GM06990 (cell line): ENCODE results near the gene FNDC10.
A peak's percentile ranks its signal among the peaks of the same experiment; 100 is the strongest.

Experiments used
- DNase-seq: peaks from one replicate; pipeline ENCODE4 v3.0.0-alpha.2; 2011; ENCODE audit not compliant: insufficient read length; ENCODE audit errors: extremely low read depth
- H3K27me3 ChIP-seq: replicated peaks from 2 replicates; pipeline ENCODE4 v1.6.0; 2011; ENCODE audit warnings: low read length; ENCODE audit not compliant: control insufficient read depth, insufficient read depth
- H3K36me3 ChIP-seq: 2 replicates; pipeline ENCODE4 v1.5.1; 2011; ENCODE audit warnings: low read length; ENCODE audit not compliant: control insufficient read depth, insufficient read depth
- H3K4me3 ChIP-seq: replicated peaks from 2 replicates; pipeline ENCODE4 v1.5.1; 2011; ENCODE audit warnings: low read depth, mild to moderate bottlenecking, control low read depth, low read length
- CTCF ChIP-seq: IDR thresholded peaks from 2 replicates; pipeline ENCODE4 v1.5.1; 2011; ENCODE audit warnings: low read length, control low read depth, mild to moderate bottlenecking, inconsistent platforms; ENCODE audit not compliant: insufficient read depth, poor library complexity, severe bottlenecking

Gene FNDC10

GRCh38 chr1:1551524-1552262, 48.2 kb downstream of the FNDC10 start:
- Histone ChIP-seq H3K36me3 (peaks cover 5% of the 10 kb centered on the region), H3K27me3 (no peaks in the 10 kb centered on the region), H3K4me3 (no peak overlapping the region)
- TF ChIP-seq CTCF: no peak
- no peak for DNase-seq

- DNase-seq: no peak
- no peak overlapping the region for H3K4me3 ChIP-seq
- no peaks in the 10 kb centered on the region for H3K27me3 ChIP-seq
- peaks cover 5% of the 10 kb centered on the region for H3K36me3 ChIP-seq
- TF ChIP-seq CTCF: peak; percentile 3
Observed at GRCh38 chr1:1550591-1551432, 49.1 kb downstream of the FNDC10 start.

GRCh38 chr1:1550087-1550486, 49.8 kb downstream of the FNDC10 start:
- peaks cover 6% of the 10 kb centered on the region for H3K36me3 ChIP-seq
- no peak overlapping the region for H3K4me3 ChIP-seq
- no peak for DNase-seq
- H3K27me3 ChIP-seq: no peaks in the 10 kb centered on the region
- TF ChIP-seq CTCF: no peak

- Histone ChIP-seq H3K27me3 (no peaks in the 10 kb centered on the region), H3K4me3 (no peak overlapping the region), H3K36me3 (peaks cover 8% of the 10 kb centered on the region)
- DNase-seq: no peak
- no peak for TF ChIP-seq CTCF
Observed at GRCh38 chr1:1548591-1548990, 51.3 kb downstream of the FNDC10 start.
